Activated naive CD4-positive, alpha-beta T cell treated with anti-CD3 and anti-CD28 coated beads, Interleukin-2, amount 10 ng/mL, durations not matched to agents 7 days and 5 days (primary cell): ENCODE results near the gene MED8.

Experiments
- CTCF ChIA-PET: fragments of 350-600 bp; sonication (Branson Sonifier 250); formaldehyde crosslinking; loops from one replicate; lab custom pipeline; 2021; ENCODE audit warnings: antibody characterized with exemption; lab: Charles Lee
- DNase-seq: peaks from one replicate; pipeline ENCODE4 v3.0.0-alpha.2; 2020
- H3K27ac Mint-ChIP-seq: one replicate; pipeline ENCODE4 v1.8.0; 2021; ENCODE audit warnings: mild to moderate bottlenecking, moderate library complexity, mixed read lengths
- H3K27me3 Mint-ChIP-seq: one replicate; pipeline ENCODE4 v1.8.0; 2021; ENCODE audit warnings: mild to moderate bottlenecking, mixed read lengths
- H3K36me3 Mint-ChIP-seq: one replicate; pipeline ENCODE4 v1.8.0; 2021; ENCODE audit warnings: mixed read lengths
- H3K4me1 Mint-ChIP-seq: one replicate; pipeline ENCODE4 v1.8.0; 2021; ENCODE audit warnings: mixed read lengths
- H3K4me3 Mint-ChIP-seq: one replicate; pipeline ENCODE4 v1.8.0; 2021; ENCODE audit warnings: mild to moderate bottlenecking, moderate library complexity, mixed read lengths
- H3K9me3 Mint-ChIP-seq: one replicate; pipeline ENCODE4 v1.8.0; 2021; ENCODE audit warnings: mixed read lengths

MED8 gene

DNA sequence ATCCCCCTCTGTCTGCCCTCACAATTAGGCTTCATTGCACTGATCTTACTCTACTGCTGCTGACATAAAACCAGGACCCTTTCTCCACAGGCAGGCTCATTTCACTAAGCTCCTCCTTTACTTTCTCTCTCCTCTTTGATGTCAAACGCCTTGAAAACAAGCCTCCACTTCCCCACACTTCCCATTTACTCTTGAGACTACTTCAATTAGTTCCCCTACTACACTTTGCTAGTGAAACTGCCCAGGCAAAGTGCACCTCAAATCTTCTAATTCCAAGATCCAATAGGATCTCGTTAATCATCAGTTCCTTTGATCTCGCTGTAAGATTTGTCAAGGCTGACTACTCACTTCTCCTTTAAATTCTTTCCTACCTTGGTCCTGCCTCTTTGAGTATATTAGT, 36.7 kb downstream of the MED8 start:
- no peak overlapping the region for H3K4me3 Mint-ChIP-seq
- no peak overlapping the region for H3K27ac Mint-ChIP-seq
- CTCF ChIA-PET: no interaction called here
- no peaks in the 10 kb centered on the region for H3K27me3 Mint-ChIP-seq
- no peak for DNase-seq
- H3K36me3 Mint-ChIP-seq: peaks cover 6% of the 10 kb centered on the region
- peaks cover 18% of the 10 kb centered on the region for H3K4me1 Mint-ChIP-seq
- no peaks in the 10 kb centered on the region for H3K9me3 Mint-ChIP-seq

DNA sequence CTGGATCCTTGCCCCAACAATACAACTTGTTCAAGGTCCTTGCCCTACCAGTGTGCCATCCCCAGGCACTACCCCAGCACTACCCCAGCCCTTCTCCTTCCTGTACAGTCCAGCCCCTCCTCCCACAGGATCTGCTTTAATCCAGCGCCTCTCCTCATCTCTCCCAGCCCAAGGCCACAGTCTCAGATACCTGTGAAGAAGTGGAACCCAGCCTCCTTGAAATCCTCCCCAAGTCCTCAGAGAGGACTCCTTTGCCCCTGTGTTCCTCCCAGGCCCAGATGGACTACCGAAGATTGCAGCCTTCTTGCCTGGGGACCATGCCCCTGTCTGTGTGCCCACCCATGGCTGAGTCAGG, 37.3 kb downstream of the MED8 start:
- Mint-ChIP-seq H3K27ac (no peak overlapping the region), H3K27me3 (no peaks in the 10 kb centered on the region), H3K4me1 (peaks cover 15% of the 10 kb centered on the region), H3K36me3 (peaks cover 6% of the 10 kb centered on the region), H3K4me3 (no peak overlapping the region), H3K9me3 (no peaks in the 10 kb centered on the region)
- CTCF ChIA-PET: no interaction called here
- DNase-seq: no peak

DNA sequence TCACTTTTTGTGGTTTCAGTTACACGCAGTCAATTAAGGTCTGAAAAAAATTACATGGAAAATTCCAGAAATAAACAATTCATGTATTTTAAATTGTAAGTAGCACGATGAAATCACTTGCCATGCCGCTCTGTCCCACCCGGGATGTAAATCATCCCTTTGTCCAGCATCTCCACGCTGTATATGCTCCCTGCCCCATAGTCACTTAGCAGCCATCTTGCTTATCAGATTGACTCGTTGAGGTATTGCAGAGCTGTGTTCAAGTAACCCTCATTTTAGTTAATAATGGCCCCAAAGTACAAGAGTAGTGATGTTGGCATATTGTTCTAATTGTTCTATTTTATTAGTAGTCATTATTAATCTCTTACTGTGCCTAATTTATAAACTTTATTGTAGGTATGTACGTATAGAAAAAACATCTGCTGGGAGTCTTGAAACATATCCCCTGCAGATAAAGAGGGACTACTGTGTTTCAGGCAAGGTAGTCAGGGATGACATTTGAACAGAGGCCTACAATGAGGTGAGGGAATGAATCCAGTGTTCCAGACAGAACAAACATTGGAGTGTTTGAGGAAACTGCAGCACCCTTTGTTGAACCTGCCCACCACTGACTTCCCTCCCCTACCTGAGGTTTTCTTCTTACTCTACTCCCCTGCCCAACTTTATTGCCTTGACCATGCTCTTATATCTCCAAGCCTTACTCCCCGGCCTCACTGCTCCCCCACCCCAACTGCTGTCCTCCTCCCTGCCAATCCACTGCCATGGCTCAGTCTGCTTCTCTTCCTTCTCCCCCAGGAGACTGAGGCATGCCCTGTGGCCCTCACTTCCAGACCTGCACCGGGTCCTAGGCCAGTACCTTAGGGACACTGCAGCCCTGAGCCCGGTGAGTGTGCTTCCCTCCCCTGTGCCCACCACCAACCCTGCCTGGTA, 37.9 kb downstream of the MED8 start:
- peaks cover 15% of the 10 kb centered on the region for H3K4me1 Mint-ChIP-seq
- no peak overlapping the region for H3K27ac Mint-ChIP-seq
- H3K9me3 Mint-ChIP-seq: no peaks in the 10 kb centered on the region
- DNase-seq: no peak
- peaks cover 2% of the 10 kb centered on the region for H3K36me3 Mint-ChIP-seq
- H3K4me3 Mint-ChIP-seq: no peak overlapping the region
- peaks cover 5% of the 10 kb centered on the region for H3K27me3 Mint-ChIP-seq
- CTCF ChIA-PET: no interaction called here

DNA sequence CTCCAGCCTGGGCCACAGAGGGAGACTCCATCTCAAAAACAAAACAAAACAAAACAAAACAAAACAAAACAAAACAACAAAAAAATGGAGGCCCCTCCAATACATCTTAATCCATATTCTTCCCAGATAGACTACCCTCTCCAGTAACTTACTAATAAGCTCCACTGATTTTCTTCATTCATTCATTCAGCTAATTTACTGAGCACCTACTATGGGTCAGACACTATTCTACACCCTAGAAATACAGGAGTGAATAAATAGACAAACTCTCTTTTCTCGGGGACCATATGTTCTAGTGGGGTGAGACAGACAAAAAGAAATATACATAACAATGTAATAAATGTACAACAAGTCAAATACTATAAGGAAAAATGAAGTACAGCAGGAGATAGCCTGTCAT, 38.6 kb downstream of the MED8 start:
- H3K27ac Mint-ChIP-seq: no peak overlapping the region
- CTCF ChIA-PET: no interaction called here
- H3K27me3 Mint-ChIP-seq: peaks cover 11% of the 10 kb centered on the region
- no peak overlapping the region for H3K4me3 Mint-ChIP-seq
- H3K9me3 Mint-ChIP-seq: no peaks in the 10 kb centered on the region
- peaks cover 2% of the 10 kb centered on the region for H3K36me3 Mint-ChIP-seq
- DNase-seq: no peak
- H3K4me1 Mint-ChIP-seq: peaks cover 15% of the 10 kb centered on the region

DNA sequence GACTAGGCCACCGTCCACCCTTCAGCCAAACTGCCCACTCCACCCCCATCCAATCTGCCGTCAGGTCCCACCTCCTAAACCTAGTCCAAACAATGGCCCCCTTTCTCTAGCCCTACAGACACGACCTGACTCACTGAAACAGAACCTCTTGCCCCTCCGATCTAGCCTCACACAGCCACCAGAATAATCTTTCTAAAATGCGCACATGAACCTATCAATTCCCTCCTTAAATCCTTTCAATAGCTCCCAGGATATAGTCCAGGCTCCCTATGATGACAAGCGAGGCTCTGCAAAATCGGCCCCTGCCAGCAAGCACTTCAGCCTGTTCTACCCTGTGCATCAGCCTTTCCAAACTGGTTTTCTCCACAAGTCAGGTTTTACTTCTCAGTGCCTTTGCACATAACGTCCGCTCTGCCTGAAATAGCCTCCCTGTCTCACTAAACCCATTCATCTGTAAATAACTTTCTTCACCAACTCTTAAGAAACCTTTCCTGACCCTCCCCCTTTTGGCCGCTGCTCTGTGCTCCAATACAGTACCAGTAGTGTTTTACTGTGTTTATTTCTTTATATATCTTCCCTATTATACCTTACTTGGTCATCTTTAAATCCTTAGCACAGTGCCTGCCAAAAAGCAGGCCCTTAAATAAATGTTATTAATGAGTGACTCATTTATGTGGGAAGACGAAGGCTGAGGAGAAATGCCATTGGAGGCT, 39.9 kb downstream of the MED8 start:
- peaks cover 15% of the 10 kb centered on the region for H3K27me3 Mint-ChIP-seq
- CTCF ChIA-PET: no interaction called here
- H3K4me3 Mint-ChIP-seq: peak overlapping the region; percentile 65
- no peak for DNase-seq
- H3K36me3 Mint-ChIP-seq: peaks cover 2% of the 10 kb centered on the region
- peak overlapping the region; percentile 82 for H3K27ac Mint-ChIP-seq
- no peaks in the 10 kb centered on the region for H3K9me3 Mint-ChIP-seq
- peaks cover 15% of the 10 kb centered on the region for H3K4me1 Mint-ChIP-seq

DNA sequence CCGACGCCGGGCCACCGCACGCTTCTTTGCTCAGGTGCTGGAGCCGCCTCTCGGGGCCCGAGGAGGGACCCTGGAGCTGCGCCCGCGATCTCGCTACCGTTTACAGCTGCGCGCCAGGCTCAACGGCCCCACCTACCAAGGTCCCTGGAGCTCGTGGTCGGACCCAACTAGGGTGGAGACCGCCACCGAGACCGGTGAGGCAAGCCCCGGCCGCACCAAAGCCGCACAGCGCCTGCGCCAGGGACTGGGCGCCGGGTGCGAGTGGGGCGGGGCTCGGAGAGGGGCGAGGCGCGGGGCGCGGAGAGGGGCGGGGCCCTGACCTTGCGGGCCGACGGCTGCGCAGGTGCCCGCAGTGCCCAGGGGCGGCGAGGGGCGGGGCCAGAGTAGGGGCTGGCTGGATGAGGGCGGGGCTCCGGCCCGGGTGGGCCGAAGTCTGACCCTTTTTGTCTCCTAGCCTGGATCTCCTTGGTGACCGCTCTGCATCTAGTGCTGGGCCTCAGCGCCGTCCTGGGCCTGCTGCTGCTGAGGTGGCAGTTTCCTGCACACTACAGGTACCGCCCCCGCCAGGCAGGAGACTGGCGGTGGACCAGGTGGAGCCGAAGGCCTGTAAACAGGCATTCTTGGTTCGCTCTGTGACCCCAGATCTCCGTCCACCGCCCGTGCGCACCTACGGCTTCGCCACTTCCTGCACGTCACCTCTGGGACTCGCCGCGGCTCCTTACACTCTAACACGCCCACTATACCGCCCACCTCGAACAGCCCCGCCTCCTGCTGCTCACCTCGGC, 40.6 kb downstream of the MED8 start:
- CTCF ChIA-PET: no interaction called here
- H3K4me3 Mint-ChIP-seq: peak overlapping the region; percentile 65
- H3K27me3 Mint-ChIP-seq: peaks cover 15% of the 10 kb centered on the region
- no peaks in the 10 kb centered on the region for H3K9me3 Mint-ChIP-seq
- DNase-seq: peak; percentile 75
- peaks cover 15% of the 10 kb centered on the region for H3K4me1 Mint-ChIP-seq
- peak overlapping the region; percentile 82 for H3K27ac Mint-ChIP-seq
- H3K36me3 Mint-ChIP-seq: no peaks in the 10 kb centered on the region

DNA sequence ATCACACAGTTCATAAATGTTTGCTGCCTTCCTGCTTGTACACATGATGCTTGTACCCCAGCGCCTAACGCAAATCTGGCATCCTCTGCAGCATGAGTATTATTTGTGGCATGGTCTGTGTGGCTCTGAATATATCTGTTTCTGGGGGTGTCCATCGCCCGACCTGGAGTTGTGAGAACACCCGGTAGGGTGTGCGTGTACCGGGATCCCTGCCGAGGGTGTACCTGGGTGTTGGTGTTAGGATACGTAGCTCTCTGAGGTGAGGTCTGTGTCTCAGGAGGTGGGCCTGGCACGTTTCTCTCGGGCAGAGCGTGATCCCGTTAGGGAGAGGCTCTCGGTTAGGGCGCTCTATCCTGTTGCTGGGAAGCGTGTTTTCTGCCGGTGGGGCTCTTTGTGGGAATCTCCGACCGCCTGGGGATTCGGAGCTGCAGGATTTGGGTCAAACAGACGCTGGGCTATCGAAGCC, 41.2 kb downstream of the MED8 start:
- CTCF ChIA-PET: no interaction called here
- Mint-ChIP-seq H3K4me3 (peak overlapping the region; percentile 3), H3K9me3 (no peaks in the 10 kb centered on the region), H3K4me1 (peaks cover 15% of the 10 kb centered on the region), H3K27ac (no peak overlapping the region), H3K36me3 (no peaks in the 10 kb centered on the region), H3K27me3 (peaks cover 15% of the 10 kb centered on the region)
- no peak for DNase-seq

DNA sequence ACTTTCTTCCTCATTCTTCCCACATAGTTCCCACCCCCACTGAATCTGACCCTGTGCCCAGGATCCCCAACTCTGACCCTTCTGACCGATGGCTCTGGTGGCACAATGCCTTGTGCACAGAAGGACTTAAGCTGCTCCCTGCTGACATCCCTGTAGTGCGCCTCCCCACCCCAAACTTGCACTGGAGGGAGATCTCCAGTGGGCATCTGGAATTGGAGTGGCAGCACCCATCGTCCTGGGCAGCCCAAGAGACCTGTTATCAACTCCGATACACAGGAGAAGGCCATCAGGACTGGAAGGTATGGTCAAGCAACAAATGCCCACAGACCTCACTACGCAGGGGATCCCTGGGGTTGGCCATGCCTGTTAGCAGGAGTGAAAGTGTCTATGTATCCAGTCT, 43.0 kb downstream of the MED8 start:
- H3K27me3 Mint-ChIP-seq: peaks cover 15% of the 10 kb centered on the region
- no peak overlapping the region for H3K4me3 Mint-ChIP-seq
- CTCF ChIA-PET: no interaction called here
- H3K27ac Mint-ChIP-seq: no peak overlapping the region
- no peaks in the 10 kb centered on the region for H3K9me3 Mint-ChIP-seq
- DNase-seq: no peak
- peaks cover 8% of the 10 kb centered on the region for H3K4me1 Mint-ChIP-seq
- H3K36me3 Mint-ChIP-seq: no peaks in the 10 kb centered on the region

DNA sequence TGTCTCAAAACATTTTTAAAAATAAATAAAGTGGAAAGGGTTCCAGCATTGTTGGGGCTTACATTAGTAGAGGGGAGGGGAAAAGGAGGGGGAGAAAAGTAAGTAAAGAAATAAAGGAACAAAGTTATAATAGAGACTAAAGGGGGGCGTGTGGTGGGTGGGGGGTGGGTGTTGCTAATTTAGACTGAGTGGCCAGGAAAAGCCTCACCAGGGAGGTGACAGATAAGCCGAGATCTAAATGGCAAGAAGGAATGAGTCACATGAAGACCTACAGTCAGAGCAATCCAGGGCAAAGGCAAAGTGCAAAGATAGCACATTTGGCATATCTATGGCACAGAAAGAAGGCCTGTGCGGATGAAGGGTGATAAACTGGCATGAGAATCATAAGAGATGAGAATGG, 44.5 kb downstream of the MED8 start:
- DNase-seq: no peak
- CTCF ChIA-PET: no interaction called here
- Mint-ChIP-seq H3K27me3 (peaks cover 19% of the 10 kb centered on the region), H3K9me3 (no peaks in the 10 kb centered on the region), H3K36me3 (no peaks in the 10 kb centered on the region), H3K27ac (no peak overlapping the region), H3K4me1 (peaks cover 8% of the 10 kb centered on the region), H3K4me3 (no peak overlapping the region)

DNA sequence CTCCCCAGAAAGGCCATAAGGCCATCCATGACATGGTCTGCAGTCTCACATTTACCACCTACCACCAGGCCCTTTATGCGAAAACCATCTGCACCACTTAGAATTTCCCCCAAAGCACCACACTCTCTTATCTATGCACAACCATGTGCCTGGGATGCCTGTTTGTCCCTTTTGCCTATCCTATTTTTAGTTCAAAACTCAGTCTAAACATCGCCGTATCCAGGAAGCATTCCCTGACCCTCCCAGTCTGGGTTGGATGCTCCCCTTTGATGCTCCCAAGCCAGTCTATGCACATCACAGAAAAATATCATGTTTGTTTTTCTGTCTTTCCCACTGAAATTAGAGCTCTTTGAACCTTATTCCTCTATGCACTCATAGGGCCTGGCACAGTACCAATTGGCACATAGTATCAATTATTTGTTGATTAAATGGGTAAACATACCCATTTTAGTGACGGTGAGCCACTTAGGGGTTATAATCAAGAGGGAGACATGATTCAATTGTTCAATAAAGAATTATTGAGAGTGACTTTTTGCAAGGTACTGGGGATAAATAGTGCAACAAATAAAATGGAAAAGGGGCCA, 45.2 kb downstream of the MED8 start:
- Mint-ChIP-seq H3K4me1 (peaks cover 3% of the 10 kb centered on the region), H3K9me3 (no peaks in the 10 kb centered on the region), H3K27ac (no peak overlapping the region), H3K27me3 (peaks cover 24% of the 10 kb centered on the region), H3K36me3 (no peaks in the 10 kb centered on the region), H3K4me3 (no peak overlapping the region)
- CTCF ChIA-PET: no interaction called here
- DNase-seq: no peak

DNA sequence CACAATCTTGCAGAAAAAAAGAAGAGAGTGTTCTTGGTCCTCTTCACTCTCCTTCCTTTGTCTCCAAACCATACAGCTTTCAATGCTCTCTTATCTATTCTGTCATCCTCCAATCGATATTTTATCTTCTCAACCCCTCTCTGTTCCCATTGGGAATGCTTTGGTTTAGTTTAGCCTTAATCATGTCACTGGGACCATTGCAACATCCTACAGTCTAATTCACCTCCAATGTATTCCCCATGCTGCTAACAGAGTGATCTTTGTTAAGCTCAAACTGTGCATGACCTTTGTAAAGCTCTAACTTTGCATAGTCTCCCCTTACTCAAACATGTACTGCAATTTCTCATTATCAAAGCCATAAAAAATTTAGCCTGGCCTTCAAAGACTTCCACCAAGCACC, 49.0 kb downstream of the MED8 start:
- no peak overlapping the region for H3K4me3 Mint-ChIP-seq
- no peak for DNase-seq
- H3K27ac Mint-ChIP-seq: no peak overlapping the region
- H3K9me3 Mint-ChIP-seq: no peaks in the 10 kb centered on the region
- no peaks in the 10 kb centered on the region for H3K36me3 Mint-ChIP-seq
- H3K27me3 Mint-ChIP-seq: peaks cover 23% of the 10 kb centered on the region
- no peaks in the 10 kb centered on the region for H3K4me1 Mint-ChIP-seq
- CTCF ChIA-PET: no interaction called here

DNA sequence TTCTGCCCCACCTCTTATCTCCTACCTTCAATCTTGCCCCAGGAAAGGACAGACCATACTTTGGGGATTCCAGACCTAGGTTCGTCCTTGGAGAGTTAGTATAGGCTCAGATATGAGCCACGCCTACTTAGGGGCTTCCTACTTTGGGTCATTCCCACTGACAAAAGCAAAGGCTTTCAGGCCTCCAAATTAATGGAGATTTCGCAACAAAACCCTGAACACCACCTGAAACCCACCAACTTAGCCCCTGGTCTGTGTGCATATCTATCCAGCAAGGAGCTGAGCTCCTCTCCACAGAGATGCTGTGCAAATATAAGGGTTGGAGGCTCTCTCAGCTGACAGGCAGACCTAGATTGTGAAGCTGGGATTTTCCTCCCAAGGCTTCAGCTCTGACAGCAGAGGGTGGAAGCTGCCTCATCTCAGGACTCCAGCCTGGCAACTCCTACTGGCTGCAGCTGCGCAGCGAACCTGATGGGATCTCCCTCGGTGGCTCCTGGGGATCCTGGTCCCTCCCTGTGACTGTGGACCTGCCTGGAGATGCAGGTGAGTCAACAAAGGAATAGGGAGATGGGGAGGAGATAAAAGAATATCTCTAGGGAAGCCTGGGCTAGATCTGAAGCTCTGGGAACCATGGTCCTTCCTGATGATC, 49.9 kb downstream of the MED8 start:
- Mint-ChIP-seq H3K4me1 (no peaks in the 10 kb centered on the region), H3K4me3 (no peak overlapping the region), H3K27me3 (peaks cover 19% of the 10 kb centered on the region), H3K9me3 (no peaks in the 10 kb centered on the region), H3K36me3 (no peaks in the 10 kb centered on the region), H3K27ac (no peak overlapping the region)
- no peak for DNase-seq
- CTCF ChIA-PET: interaction anchor here (1.1 kb wide), 1 partner anchor 75 kb away, joined by 3 read pairs; no protein-coding TSS in a partner anchor

DNA sequence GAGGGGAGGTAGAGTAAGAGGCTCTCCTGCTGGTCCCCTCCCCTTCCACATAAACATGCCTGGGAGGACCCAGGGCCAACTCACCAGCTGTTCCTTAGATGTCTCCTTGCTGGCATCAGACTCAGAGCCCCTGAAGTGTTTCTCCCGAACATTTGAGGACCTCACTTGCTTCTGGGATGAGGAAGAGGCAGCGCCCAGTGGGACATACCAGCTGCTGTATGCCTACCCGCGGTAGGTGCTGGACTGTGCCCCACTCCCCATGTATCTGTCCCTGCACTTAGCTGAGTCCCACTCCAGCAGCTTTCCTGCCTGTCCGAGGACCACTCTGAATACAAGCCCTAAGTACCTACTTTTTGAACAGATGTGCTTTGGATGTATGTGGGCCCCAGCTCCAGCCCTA, 51.6 kb downstream of the MED8 start:
- no peak for DNase-seq
- Mint-ChIP-seq H3K4me1 (no peaks in the 10 kb centered on the region), H3K4me3 (no peak overlapping the region), H3K36me3 (no peaks in the 10 kb centered on the region), H3K9me3 (no peaks in the 10 kb centered on the region), H3K27me3 (peaks cover 19% of the 10 kb centered on the region), H3K27ac (no peak overlapping the region)
- CTCF ChIA-PET: no interaction called here

DNA sequence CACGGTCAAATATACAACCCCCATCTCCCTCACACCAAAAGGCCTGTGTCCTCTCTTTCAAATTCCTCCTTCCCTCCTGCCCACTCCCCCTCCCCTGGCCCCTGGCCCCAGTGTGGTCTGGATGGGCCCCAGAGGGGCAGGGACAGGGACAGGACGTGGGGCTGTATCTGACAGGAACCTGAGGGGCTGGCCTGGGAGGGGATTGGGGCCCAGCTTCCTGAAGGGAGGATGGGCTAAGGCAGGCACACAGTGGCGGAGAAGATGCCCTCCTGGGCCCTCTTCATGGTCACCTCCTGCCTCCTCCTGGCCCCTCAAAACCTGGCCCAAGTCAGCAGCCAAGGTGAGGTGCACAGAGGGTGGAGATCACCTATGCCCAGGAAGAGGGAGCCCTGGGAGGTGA, 52.0 kb downstream of the MED8 start, which contains the start of gene MPL:
Gene MPL (plus strand): TSS at position 231 of the 400 bp plus-strand sequence. CDS start 31 bp downstream, at position 262.
- Mint-ChIP-seq H3K4me1 (no peaks in the 10 kb centered on the region), H3K27me3 (peaks cover 19% of the 10 kb centered on the region), H3K9me3 (no peaks in the 10 kb centered on the region), H3K27ac (no peak within 1 kb of the TSS), H3K36me3 (no peaks in the 10 kb centered on the region), H3K4me3 (no peak within 1 kb of the TSS)
- CTCF ChIA-PET: no interaction called here
- DNase-seq: no peak
